HG02571 (cell line): Measurements from ENCODE around the gene CWC27.
"Not testable (repeated sequence)": the region's sequence is repeated elsewhere in the genome, so short reads cannot be mapped to it uniquely, and the experiment has no call there.

Experiments used
- ATAC-seq: cut with Tn5 transposase; IDR thresholded peaks from one replicate; pipeline ENCODE4 v1.9.1; 2021; ENCODE audit warnings: mild to moderate bottlenecking, moderate library complexity; ENCODE audit not compliant: unreplicated experiment

Gene CWC27

GRCh38 chr5:64786372-64786771 is 17.6 kb downstream of the CWC27 start:
- no peak for ATAC-seq

- no peak for ATAC-seq
These were observed 19.4 kb downstream of the CWC27 start for GRCh38 chr5:64788156-64788555.

GRCh38 chr5:64789457-64789856 is 20.7 kb downstream of the CWC27 start:
- no peak for ATAC-seq

- ATAC-seq = no peak
These were observed 21.5 kb downstream of the CWC27 start for GRCh38 chr5:64790210-64790609.

DNA sequence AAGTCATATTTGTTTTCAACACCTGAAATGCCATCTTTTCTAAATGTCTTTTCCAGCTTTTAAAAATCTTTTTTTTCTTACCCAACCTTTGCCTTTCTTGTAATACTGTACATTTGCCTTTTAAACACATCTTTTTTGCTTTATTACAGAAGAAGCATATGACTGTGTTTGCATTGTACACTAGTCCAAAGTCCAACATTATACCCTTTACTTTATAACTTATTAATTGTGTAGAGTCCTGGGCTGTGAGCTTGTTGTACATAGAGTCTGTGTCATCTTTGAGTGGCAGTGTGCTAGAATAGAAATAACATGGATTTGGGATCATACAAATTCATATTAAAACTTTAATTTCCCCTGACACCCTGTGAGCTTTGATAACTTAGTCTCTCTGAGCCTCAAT is 23.7 kb downstream of the CWC27 start:
- no peak for ATAC-seq

DNA sequence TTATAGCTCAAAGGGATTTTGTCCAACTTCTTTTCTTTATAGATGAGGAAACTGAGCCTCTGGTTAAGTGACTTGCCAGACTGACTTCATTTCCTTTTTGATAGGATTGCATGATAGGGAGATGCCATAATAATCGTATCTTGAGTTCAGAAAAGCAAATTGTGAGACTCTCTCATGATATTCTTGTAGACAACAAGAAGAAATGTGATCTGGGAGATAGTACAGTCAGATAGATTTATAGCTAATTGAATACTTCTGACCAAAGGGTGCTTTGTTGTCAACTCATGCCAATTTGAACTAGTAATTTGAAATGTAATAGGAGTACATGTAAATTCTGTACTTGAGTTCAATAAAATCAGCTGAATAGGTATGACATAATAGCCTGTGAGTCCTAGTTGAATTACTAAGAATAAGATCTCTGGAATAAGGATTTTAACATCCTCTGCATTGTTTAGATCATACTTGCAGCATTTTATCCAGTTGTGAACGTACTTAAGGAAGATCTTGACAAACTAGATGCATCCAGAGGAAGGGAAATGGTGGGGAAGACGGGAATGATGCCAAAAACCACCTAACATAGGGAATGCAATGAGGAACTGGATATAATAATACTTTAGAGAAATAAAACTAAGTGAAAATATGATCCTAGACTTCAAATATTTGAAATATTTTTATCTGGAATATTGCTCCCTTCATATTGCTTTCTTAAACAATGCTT is 25.5 kb downstream of the CWC27 start:
- no peak for ATAC-seq

DNA sequence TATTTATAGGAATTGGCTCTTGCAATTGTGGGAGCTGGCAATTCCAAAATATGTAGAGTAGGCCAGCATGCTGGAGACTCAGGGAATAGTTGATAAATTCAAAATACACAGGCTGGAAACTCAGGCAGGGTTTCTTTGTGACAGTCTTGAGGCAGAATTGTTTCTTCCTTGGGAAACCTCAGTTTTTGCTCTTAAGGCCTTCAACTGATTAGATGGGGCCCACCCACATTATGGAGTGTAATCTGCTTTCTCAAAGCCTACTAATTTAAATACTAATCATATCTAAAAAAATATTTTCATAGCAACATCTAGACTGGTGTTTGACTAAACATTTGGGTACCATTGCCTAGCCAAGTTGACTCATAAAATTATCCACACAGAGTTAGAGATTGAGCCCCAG is 27.6 kb downstream of the CWC27 start:
- no peak for ATAC-seq

DNA sequence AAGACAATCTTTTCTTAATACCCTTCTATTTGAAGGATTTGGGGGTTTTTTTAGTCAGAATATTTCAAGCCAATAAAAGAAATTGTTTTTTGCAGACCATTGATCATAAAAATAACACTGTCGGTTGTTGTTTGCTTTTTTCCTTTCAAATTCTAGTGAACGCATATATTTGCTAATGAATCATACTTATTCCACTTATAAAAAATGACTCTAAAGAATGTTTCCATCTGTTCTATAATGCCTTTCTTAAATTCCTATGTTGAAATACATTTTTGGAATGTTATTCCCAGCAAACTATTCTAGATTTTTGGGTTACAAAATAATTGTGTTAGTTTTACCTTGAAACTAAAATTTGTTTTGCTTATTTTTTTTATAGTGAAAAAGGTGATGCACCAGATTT is 32.2 kb downstream of the CWC27 start:
- no peak for ATAC-seq

- ATAC-seq = no peak
These were observed 37.8 kb downstream of the CWC27 start for GRCh38 chr5:64806537-64806936.

- ATAC-seq = no peak
These were observed 38.8 kb downstream of the CWC27 start for GRCh38 chr5:64807520-64807919.

- ATAC-seq = no peak
These were observed 42.4 kb downstream of the CWC27 start for GRCh38 chr5:64811050-64811640.

GRCh38 chr5:64814073-64814472 is 45.3 kb downstream of the CWC27 start:
- ATAC-seq = peak; percentile 94

- no peak for ATAC-seq
These were observed 49.5 kb downstream of the CWC27 start for GRCh38 chr5:64818245-64818644.

GRCh38 chr5:64819345-64819744 is 50.6 kb downstream of the CWC27 start:
- ATAC-seq = not testable (repeated sequence)

DNA sequence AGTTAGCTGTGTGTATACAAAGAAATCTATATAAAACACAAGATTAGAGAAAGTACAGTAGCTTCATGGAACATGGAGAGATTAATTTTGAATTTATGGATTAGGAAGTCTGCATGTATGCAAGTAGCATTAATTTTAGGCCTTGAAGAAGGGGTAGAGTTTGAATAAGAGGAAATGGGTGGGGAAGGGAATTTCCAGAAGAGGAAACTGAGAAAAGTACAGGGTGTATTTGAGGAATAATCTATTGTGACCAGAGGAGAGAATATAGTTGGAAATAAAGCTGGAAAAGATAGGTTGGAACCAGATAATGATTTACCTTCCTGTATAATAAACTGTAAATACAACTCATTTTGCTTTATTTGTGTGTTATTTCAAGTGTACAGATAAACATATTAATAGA is 53.6 kb downstream of the CWC27 start:
- no peak for ATAC-seq

DNA sequence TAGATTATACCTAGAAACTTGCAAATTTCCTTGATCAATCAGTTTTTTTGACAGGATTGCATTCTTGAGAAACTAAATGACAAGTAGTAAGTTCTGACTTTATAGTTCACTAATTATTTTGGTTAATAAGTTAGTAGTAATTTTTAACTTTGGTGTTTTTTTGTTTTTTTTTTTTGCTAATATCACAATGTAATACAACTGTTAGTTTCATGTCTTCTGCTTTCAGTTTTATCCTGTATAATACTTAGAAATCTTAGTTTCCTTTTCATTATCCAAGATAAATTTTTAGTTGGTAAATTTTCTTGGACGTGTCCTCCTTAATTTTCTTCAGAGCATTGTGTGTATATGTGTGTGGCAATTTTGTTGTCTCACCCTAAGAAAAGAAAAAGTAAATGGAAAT is 57.8 kb downstream of the CWC27 start:
- ATAC-seq = no peak

GRCh38 chr5:64827703-64828102 is 59.0 kb downstream of the CWC27 start:
- no peak for ATAC-seq

GRCh38 chr5:64830650-64831049 is 61.9 kb downstream of the CWC27 start:
- not testable (repeated sequence) for ATAC-seq

- ATAC-seq = no peak
These were observed 63.3 kb downstream of the CWC27 start for GRCh38 chr5:64831996-64832395.

DNA sequence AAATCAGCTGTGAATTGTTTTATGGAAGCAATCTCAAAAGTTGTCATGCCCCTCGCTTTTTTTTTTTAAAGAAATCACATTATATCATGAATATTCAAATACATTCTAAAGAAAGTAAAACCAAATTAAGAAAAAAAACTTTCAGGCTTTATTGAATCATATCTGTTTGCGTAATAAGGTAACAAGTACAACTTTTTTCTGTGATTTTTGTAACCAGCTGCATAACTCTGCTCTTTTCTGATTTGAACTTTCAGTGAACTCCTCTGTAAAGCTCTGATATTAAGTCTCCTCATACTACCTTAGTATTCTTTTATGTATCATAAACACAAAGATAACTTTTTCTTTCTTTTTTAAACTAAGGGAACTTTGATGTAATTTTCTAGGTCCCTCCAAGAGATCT is 65.3 kb downstream of the CWC27 start:
- ATAC-seq = no peak

DNA sequence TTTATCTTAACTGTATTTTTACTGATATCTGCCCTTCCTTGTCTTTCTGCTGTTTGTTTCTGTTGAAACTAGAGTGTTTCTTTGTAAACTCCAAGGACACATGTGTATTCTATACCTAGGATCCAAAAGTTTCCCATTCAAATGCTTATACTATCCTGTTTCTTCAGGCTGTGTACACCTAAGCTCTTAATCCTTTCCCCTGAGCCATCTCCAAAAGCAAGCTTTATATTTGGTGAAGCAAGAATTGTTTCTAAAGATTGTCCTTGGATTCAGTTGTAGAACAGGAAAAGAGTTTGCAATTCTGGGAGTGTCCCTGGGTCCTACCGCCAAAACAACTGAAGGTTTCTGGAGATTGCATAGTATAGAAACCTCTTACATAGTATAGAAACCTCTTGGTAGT is 65.9 kb downstream of the CWC27 start:
- no peak for ATAC-seq

DNA sequence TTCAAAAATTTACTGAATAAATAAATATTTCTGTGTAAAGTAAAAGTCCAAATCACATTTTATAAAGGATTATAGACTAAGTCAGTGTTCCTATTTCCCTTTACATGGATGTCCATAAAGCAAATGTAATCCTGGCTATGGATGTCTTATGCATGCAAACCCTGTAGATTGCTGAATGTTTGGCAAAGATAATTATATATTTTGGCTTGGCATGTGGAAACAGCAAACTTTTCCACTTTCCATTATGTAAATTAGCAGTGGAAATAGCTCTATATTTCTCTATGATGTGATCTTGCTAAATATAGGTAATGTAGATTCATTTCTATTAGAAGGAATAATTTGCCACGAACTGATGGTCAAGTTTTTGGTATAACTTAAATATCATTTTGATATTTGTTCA is 66.5 kb downstream of the CWC27 start:
- no peak for ATAC-seq

GRCh38 chr5:64836190-64836755 is 67.5 kb downstream of the CWC27 start:
- ATAC-seq = no peak
